K562 (cell line): Measurements from ENCODE around the gene PSMD14. TPM values are rescaled to one million over a fixed set of nuclear protein-coding genes. Genes with fewer than 3 reads are reported as not detected.

Experiments used
- CBX5 ChIP-seq: IDR thresholded peaks from 2 replicates; pipeline ENCODE4 v1.6.1; 2014; ENCODE audit warnings: low read depth, borderline replicate concordance
- CLOCK ChIP-seq: fragments of 250-450 bp; sonication (Bioruptor Pico); IDR thresholded peaks from 2 replicates; pipeline ENCODE4 v1.4.0; 2020; ENCODE audit warnings: mild to moderate bottlenecking, moderate library complexity, borderline replicate concordance
- COPS2 ChIP-seq: fragments of 450-650 bp; conservative IDR thresholded peaks from 2 replicates; pipeline ENCODE4 v1.6.1; 2016; ENCODE audit warnings: mild to moderate bottlenecking, moderate library complexity
- HDAC6 ChIP-seq: IDR thresholded peaks from 2 replicates; pipeline ENCODE4 v1.6.1; 2012; ENCODE audit warnings: low read depth, mild to moderate bottlenecking, control low read depth, inconsistent platforms, low read length, moderate library complexity
- IRF9 ChIP-seq: fragments of 450-650 bp; IDR thresholded peaks from 2 replicates; pipeline ENCODE4 v1.6.1; 2016; ENCODE audit warnings: missing biosample characterization, missing genetic modification characterization
- MAFG ChIP-seq: fragments of 450-650 bp; conservative IDR thresholded peaks from 2 replicates; pipeline ENCODE4 v1.6.1; 2016; ENCODE audit warnings: missing genetic modification characterization, missing compliant biosample characterization
- POLR2AphosphoS5 ChIP-seq: IDR thresholded peaks from 2 replicates; pipeline ENCODE4 v1.6.1; 2011; ENCODE audit warnings: mild to moderate bottlenecking, low read depth, low read length, moderate library complexity; ENCODE audit not compliant: control insufficient read depth, insufficient read depth
- PYGO2 ChIP-seq: fragments of 450-650 bp; IDR thresholded peaks from 2 replicates; pipeline ENCODE4 v1.6.1; 2016; ENCODE audit warnings: mild to moderate bottlenecking, missing genetic modification characterization, moderate library complexity, missing compliant biosample characterization
- RBM22 ChIP-seq: fragments of 200-400 bp; formaldehyde crosslinking; IDR thresholded peaks from 2 replicates; pipeline ENCODE4 v1.6.1; 2018; ENCODE audit warnings: low read length, low read depth; ENCODE audit not compliant: poor library complexity, severe bottlenecking
- RFX1 ChIP-seq: fragments of 450-650 bp; IDR thresholded peaks from 2 replicates; pipeline ENCODE4 v1.6.1; 2016; ENCODE audit warnings: mild to moderate bottlenecking, moderate library complexity
- SIN3A ChIP-seq, 2 experiments: fragments of 150-350 bp in 1 of 2; IDR thresholded peaks; 2 replicates each; pipeline ENCODE4 v1.6.1; 2011 to 2016; ENCODE audit warnings: borderline replicate concordance in 2 of 2, low read depth in 2 of 2, low read length in 2 of 2, mild to moderate bottlenecking in 2 of 2, moderate library complexity in 2 of 2; ENCODE audit not compliant: control insufficient read depth in 1 of 2
- STAG1 ChIP-seq: sonication (generic); formaldehyde crosslinking; IDR thresholded peaks from 2 replicates; pipeline ENCODE4 v1.5.0; 2020; ENCODE audit warnings: missing genetic modification reagents, borderline replicate concordance
- TAF15 ChIP-seq: fragments of 200-400 bp; formaldehyde crosslinking; IDR thresholded peaks from 2 replicates; pipeline ENCODE4 v1.6.1; 2017; ENCODE audit warnings: mild to moderate bottlenecking, low read depth, low read length, moderate library complexity
- TBP ChIP-seq: optimal IDR thresholded peaks from 2 replicates; pipeline ENCODE3; 2011; ENCODE audit warnings: low read depth, low read length, improper control_type of control experiment
- TEAD4 ChIP-seq, 2 experiments: sonication (generic) in 1 of 2; formaldehyde crosslinking in 1 of 2; IDR thresholded peaks; 2 replicates each; pipeline versions ENCODE4 v1.6.1 to v1.8.0; 2012 to 2022; ENCODE audit warnings: borderline replicate concordance in 1 of 2, inconsistent platforms in 1 of 2, low read length in 1 of 2, mild to moderate bottlenecking in 1 of 2, missing genetic modification reagents in 1 of 2
- TFAM ChIP-seq: fragments of 250-450 bp; sonication (Bioruptor Pico); conservative IDR thresholded peaks from 2 replicates; pipeline ENCODE4 v1.5.0; 2021; ENCODE audit warnings: mild to moderate bottlenecking, moderate library complexity
- XRCC3 ChIP-seq: fragments of 450-650 bp; IDR thresholded peaks from 2 replicates; pipeline ENCODE4 v1.6.1; 2017; ENCODE audit warnings: mild to moderate bottlenecking, moderate library complexity
- ZBTB7A ChIP-seq: IDR thresholded peaks from 2 replicates; pipeline ENCODE4 v1.6.1; 2011; ENCODE audit warnings: low read depth, mild to moderate bottlenecking, low read length, moderate library complexity, borderline replicate concordance; ENCODE audit not compliant: control insufficient read depth
- ZNF644 ChIP-seq: fragments of 200-800 bp; sonication (Bioruptor generic); IDR thresholded peaks from 2 replicates; pipeline ENCODE4 v1.6.1; 2016; ENCODE audit warnings: low read depth, missing genetic modification characterization, missing compliant biosample characterization
- polyA plus RNA-seq, 8 experiments: library from polyadenylated mRNA; depleted of rRNA in 4 of 8; stranded (reverse) in 5 of 8; unstranded in 3 of 8; fragments of >200 nt; fragmentation: Nextera tagmentation in 2 of 8; fragmentation: Illumina TruSeq in 1 of 8; extraction: Ambion mirVana in 2 of 8; extraction: Trizol in 1 of 8; gene quantifications; 2 replicates each; pipeline versions ENCODE4 v1.2.1 to v1.2.3, GENCODE V29; 2011 to 2014; ENCODE audit warnings: inconsistent platforms in 1 of 8, missing spikeins in 1 of 8
- total RNA-seq, 7 experiments: library from RNA; depleted of rRNA in 6 of 7; stranded (reverse); fragments of >200 nt in 6 of 7; fragmentation: Illumina TruSeq in 2 of 7; extraction: Trizol in 2 of 7; gene quantifications; 2 replicates each; pipeline versions ENCODE4 v1.2.1 to v1.2.3, GENCODE V29; 2011 to 2021; ENCODE audit warnings: low replicate concordance in 1 of 7
- TF ChIP-seq, protein P1 (sequence below): fragments of 150-350 bp; IDR thresholded peaks from 2 replicates; pipeline ENCODE4 v1.6.1; 2014; ENCODE audit warnings: low read depth, mild to moderate bottlenecking, low read length, borderline replicate concordance

The PSMD14 gene
- total and polyA plus RNA-seq, 9 of the 15 experiments (the other 6 are each of a cell fraction or from before 2014, with no cell fraction given) = 151 to 515 (median 228) TPM

GRCh38 chr2:161303535-161304050 lies 4.6 kb upstream of the PSMD14 start (continued):
- no peak for TF ChIP-seq SIN3A (IDR thresholded peaks at IDR 0.05; ENCODE audit: borderline replicate concordance in 2 of 2, control insufficient read depth in 1 of 2, low read depth in 2 of 2, low read length in 2 of 2)
- TF ChIP-seq IRF9 (tag) = no peak
- no peak for TF ChIP-seq ZNF644 (tag)
- TF ChIP-seq RBM22 = no peak
- TF ChIP-seq HDAC6 = no peak
- TF ChIP-seq TEAD4 (IDR thresholded peaks at IDR 0.05; ENCODE audit: low read length) = 0 out of 2 replicates have a peak, but pooled peaks have one; percentile 30
- TF ChIP-seq TEAD4 (CRISPR knock-in tag; IDR thresholded peaks at IDR 0.05; ENCODE audit: borderline replicate concordance) = no peak
- TF ChIP-seq TAF15 = no peak
- TF ChIP-seq MAFG = no peak
- TF ChIP-seq PYGO2 (tag) = no peak
- TF ChIP-seq CBX5 = no peak
- no peak for TF ChIP-seq TFAM
- TF ChIP-seq COPS2 = no peak
- TF ChIP-seq CLOCK (CRISPR knock-in tag) = no peak
- 0 out of 2 replicates have a peak, but pooled peaks have one; percentile 37 for TF ChIP-seq POLR2AphosphoS5
- no peak for TF ChIP-seq ZBTB7A
- TF ChIP-seq RFX1 = no peak
- TF ChIP-seq STAG1 (CRISPR knock-in tag) = no peak
- TF ChIP-seq XRCC3 = no peak
- peak; percentile 14 for TF ChIP-seq TBP
- TF ChIP-seq, protein P1, sequence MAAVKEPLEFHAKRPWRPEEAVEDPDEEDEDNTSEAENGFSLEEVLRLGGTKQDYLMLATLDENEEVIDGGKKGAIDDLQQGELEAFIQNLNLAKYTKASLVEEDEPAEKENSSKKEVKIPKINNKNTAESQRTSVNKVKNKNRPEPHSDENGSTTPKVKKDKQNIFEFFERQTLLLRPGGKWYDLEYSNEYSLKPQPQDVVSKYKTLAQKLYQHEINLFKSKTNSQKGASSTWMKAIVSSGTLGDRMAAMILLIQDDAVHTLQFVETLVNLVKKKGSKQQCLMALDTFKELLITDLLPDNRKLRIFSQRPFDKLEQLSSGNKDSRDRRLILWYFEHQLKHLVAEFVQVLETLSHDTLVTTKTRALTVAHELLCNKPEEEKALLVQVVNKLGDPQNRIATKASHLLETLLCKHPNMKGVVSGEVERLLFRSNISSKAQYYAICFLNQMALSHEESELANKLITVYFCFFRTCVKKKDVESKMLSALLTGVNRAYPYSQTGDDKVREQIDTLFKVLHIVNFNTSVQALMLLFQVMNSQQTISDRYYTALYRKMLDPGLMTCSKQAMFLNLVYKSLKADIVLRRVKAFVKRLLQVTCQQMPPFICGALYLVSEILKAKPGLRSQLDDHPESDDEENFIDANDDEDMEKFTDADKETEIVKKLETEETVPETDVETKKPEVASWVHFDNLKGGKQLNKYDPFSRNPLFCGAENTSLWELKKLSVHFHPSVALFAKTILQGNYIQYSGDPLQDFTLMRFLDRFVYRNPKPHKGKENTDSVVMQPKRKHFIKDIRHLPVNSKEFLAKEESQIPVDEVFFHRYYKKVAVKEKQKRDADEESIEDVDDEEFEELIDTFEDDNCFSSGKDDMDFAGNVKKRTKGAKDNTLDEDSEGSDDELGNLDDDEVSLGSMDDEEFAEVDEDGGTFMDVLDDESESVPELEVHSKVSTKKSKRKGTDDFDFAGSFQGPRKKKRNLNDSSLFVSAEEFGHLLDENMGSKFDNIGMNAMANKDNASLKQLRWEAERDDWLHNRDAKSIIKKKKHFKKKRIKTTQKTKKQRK = no peak
